Panc1 (cell line): ENCODE results near the gene ECT2.

Source experiments
- POLR2AphosphoS5 ChIP-seq: IDR thresholded peaks from 2 replicates; pipeline ENCODE4 v1.6.1; 2012; ENCODE audit warnings: mild to moderate bottlenecking, low read depth, low read length, moderate library complexity
- SIN3A ChIP-seq: IDR thresholded peaks from 2 replicates; pipeline ENCODE4 v1.6.1; 2012; ENCODE audit warnings: low read depth, mild to moderate bottlenecking, low read length, moderate library complexity, borderline replicate concordance; ENCODE audit not compliant: insufficient read depth
- TCF7L2 ChIP-seq: IDR thresholded peaks from 2 replicates; pipeline ENCODE4 v1.6.1; 2011; ENCODE audit warnings: mild to moderate bottlenecking, low read depth, low read length, inconsistent platforms
- TF ChIP-seq, protein P1 (sequence below): fragments of 450-650 bp; IDR thresholded peaks from 2 replicates; pipeline ENCODE4 v1.5.1; 2017; ENCODE audit warnings: mild to moderate bottlenecking
- TF ChIP-seq, protein P2 (sequence below), 2 experiments: IDR thresholded peaks; 2 replicates each; pipeline ENCODE4 v1.6.1; 2011 to 2012; ENCODE audit warnings: low read depth in 2 of 2, control low read depth in 1 of 2, low read length in 1 of 2, mild to moderate bottlenecking in 1 of 2, moderate library complexity in 1 of 2; ENCODE audit not compliant: insufficient read depth in 1 of 2

- TF ChIP-seq, protein P1, sequence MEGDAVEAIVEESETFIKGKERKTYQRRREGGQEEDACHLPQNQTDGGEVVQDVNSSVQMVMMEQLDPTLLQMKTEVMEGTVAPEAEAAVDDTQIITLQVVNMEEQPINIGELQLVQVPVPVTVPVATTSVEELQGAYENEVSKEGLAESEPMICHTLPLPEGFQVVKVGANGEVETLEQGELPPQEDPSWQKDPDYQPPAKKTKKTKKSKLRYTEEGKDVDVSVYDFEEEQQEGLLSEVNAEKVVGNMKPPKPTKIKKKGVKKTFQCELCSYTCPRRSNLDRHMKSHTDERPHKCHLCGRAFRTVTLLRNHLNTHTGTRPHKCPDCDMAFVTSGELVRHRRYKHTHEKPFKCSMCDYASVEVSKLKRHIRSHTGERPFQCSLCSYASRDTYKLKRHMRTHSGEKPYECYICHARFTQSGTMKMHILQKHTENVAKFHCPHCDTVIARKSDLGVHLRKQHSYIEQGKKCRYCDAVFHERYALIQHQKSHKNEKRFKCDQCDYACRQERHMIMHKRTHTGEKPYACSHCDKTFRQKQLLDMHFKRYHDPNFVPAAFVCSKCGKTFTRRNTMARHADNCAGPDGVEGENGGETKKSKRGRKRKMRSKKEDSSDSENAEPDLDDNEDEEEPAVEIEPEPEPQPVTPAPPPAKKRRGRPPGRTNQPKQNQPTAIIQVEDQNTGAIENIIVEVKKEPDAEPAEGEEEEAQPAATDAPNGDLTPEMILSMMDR, result no peak
- TF ChIP-seq POLR2AphosphoS5, result no peak
- TF ChIP-seq, protein P2, sequence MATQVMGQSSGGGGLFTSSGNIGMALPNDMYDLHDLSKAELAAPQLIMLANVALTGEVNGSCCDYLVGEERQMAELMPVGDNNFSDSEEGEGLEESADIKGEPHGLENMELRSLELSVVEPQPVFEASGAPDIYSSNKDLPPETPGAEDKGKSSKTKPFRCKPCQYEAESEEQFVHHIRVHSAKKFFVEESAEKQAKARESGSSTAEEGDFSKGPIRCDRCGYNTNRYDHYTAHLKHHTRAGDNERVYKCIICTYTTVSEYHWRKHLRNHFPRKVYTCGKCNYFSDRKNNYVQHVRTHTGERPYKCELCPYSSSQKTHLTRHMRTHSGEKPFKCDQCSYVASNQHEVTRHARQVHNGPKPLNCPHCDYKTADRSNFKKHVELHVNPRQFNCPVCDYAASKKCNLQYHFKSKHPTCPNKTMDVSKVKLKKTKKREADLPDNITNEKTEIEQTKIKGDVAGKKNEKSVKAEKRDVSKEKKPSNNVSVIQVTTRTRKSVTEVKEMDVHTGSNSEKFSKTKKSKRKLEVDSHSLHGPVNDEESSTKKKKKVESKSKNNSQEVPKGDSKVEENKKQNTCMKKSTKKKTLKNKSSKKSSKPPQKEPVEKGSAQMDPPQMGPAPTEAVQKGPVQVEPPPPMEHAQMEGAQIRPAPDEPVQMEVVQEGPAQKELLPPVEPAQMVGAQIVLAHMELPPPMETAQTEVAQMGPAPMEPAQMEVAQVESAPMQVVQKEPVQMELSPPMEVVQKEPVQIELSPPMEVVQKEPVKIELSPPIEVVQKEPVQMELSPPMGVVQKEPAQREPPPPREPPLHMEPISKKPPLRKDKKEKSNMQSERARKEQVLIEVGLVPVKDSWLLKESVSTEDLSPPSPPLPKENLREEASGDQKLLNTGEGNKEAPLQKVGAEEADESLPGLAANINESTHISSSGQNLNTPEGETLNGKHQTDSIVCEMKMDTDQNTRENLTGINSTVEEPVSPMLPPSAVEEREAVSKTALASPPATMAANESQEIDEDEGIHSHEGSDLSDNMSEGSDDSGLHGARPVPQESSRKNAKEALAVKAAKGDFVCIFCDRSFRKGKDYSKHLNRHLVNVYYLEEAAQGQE (IDR thresholded peaks at IDR 0.05; ENCODE audit: insufficient read depth in 1 of 2, low read depth in 2 of 2, low read length in 1 of 2), result no peak
- no peak for TF ChIP-seq SIN3A
- no peak for TF ChIP-seq TCF7L2
Observed at GRCh38 chr3:172776049-172776717, 25.7 kb downstream of the ECT2 start.
